Measurements from ENCODE around the gene CTIF. TPM values are rescaled to one million over a fixed set of nuclear protein-coding genes. Genes with fewer than 3 reads are reported as not detected.

CTIF gene
- polyA plus RNA-seq, 1 experiment, result 40.2 TPM

DNA sequence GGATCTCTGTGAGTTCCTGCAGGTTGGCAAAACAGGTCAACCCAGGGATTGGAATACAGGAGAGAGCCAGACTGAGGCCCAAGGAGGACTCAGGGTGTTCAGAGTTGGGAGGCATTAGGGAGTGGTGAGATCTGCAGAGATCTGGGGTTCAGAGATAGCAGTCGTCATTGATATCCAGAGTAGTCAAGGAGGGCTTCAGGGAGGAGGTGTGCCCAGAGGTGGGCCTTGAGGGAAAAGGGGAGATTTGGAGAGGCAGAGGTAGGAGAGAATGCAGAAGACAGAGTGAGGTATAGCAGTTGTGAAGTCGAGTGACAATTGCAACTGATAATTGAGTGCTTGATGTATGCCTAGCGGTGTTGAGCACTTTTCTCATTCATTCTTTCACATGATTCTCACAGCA lies 70.3 kb downstream of the CTIF start:
- POLR2A ChIA-PET, result no interaction called here
- Histone ChIP-seq H3K9me3 (ENCODE audit: control insufficient read depth, insufficient read depth, low read length) (no peaks in the 10 kb centered on the region; the same call in 1 of the 2 replicates), H3K27me3 (ENCODE audit: control insufficient read depth, insufficient read depth, low read length) (no peaks in the 10 kb centered on the region), H3K4me3 (ENCODE audit: low read depth, low read length) (no peak overlapping the region), H3K27ac (ENCODE audit: low read depth, low read length) (no peak overlapping the region)
- no peak for DNase-seq (ENCODE audit: low read depth, low spot score)
- TF ChIP-seq, protein P1, sequence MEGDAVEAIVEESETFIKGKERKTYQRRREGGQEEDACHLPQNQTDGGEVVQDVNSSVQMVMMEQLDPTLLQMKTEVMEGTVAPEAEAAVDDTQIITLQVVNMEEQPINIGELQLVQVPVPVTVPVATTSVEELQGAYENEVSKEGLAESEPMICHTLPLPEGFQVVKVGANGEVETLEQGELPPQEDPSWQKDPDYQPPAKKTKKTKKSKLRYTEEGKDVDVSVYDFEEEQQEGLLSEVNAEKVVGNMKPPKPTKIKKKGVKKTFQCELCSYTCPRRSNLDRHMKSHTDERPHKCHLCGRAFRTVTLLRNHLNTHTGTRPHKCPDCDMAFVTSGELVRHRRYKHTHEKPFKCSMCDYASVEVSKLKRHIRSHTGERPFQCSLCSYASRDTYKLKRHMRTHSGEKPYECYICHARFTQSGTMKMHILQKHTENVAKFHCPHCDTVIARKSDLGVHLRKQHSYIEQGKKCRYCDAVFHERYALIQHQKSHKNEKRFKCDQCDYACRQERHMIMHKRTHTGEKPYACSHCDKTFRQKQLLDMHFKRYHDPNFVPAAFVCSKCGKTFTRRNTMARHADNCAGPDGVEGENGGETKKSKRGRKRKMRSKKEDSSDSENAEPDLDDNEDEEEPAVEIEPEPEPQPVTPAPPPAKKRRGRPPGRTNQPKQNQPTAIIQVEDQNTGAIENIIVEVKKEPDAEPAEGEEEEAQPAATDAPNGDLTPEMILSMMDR (IDR thresholded peaks at IDR 0.05; ENCODE audit: low read depth, low read length), result no peak
- CTCF ChIA-PET, result no interaction called here

DNA sequence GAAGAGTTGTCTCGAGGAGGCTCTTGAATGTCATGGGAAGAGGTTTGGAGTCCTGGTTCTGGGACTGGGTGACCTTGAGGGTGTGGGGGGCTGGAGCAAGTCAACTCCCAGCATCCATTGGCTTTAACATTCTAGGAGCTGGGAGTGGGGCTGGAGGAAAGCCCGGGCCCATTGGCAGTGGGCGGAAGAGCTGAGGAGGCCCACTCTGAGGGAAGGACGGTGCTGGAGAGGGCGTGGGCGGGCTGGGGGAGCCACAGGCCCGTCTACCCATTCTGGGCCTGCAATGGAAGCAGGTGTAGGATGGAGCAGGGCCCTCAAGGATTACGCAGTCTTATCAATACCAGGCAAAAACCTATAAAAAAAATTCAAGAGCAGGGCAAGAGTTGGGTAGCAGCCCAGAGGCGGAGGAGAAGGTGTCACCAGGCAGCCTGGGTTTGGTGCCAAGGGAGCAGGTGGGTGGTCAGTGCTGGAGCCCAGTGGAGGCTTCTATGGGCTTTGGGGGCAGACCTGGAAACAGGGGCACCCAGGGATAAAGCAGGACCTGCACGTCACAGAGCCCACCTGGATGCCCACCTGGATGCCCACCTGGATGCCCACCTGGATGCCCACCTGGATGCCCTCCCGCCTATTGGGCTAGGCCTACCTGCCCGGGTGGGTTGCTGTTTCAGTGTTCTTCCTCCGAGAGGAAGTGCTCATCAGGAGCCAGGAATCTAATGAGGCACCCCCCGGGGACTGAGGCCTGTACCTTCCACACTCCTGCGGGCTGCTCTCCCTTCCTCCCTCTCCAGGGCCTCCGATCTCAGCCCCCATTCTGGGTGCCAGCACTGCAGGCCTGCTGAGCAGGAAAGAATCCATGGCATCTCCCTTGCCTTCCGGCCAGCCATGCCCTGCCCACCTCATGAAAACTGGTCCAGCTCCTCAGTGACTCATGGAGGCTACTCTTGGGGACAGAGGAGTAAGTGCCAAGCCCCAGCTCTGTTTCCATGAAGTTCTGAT lies 71.3 kb downstream of the CTIF start:
- H3K27ac ChIP-seq (ENCODE audit: low read depth, low read length), result no peak overlapping the region
- no peaks in the 10 kb centered on the region; the same call in 1 of the 2 replicates for H3K9me3 ChIP-seq (ENCODE audit: control insufficient read depth, insufficient read depth, low read length)
- TF ChIP-seq, protein P1 (IDR thresholded peaks at IDR 0.05; ENCODE audit: low read depth, low read length), result no peak
- no peak for DNase-seq (ENCODE audit: low read depth, low spot score)
- ChIA-PET CTCF (interaction anchor here (0.6 kb wide), 1 partner anchor 134 kb away, joined by 3 read pairs; no protein-coding TSS in a partner anchor), POLR2A (no interaction called here)
- no peaks in the 10 kb centered on the region for H3K27me3 ChIP-seq (ENCODE audit: control insufficient read depth, insufficient read depth, low read length)
- H3K4me3 ChIP-seq (ENCODE audit: low read depth, low read length), result no peak overlapping the region

DNA sequence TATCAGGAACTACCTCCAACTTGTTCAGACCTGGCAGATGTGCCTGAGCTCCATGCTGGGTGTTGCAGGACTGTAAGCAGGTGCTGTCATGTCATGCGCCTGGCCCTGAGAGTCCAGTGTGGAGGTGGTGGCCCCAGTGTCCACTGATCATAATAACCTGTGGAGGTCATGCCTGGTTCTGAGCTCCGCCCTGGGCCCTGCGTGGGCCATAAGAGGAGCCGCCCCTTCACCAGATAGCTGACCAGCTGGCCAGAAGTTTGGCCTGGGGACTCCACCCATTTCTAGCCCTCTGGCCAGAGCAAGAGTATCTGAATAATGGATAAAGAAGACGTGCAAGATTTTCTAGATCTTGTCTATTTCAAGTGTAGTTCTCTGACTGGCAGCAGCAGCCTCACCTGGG lies 72.4 kb downstream of the CTIF start:
- POLR2A ChIA-PET, result no interaction called here
- H3K4me3 ChIP-seq (ENCODE audit: low read depth, low read length), result no peak overlapping the region
- H3K27ac ChIP-seq (ENCODE audit: low read depth, low read length), result no peak overlapping the region
- DNase-seq (ENCODE audit: low read depth, low spot score), result no peak
- CTCF ChIA-PET, result no interaction called here
- H3K9me3 ChIP-seq (ENCODE audit: control insufficient read depth, insufficient read depth, low read length), result no peaks in the 10 kb centered on the region; the same call in 1 of the 2 replicates
- H3K27me3 ChIP-seq (ENCODE audit: control insufficient read depth, insufficient read depth, low read length), result no peaks in the 10 kb centered on the region
- TF ChIP-seq, protein P1 (IDR thresholded peaks at IDR 0.05; ENCODE audit: low read depth, low read length), result no peak

DNA sequence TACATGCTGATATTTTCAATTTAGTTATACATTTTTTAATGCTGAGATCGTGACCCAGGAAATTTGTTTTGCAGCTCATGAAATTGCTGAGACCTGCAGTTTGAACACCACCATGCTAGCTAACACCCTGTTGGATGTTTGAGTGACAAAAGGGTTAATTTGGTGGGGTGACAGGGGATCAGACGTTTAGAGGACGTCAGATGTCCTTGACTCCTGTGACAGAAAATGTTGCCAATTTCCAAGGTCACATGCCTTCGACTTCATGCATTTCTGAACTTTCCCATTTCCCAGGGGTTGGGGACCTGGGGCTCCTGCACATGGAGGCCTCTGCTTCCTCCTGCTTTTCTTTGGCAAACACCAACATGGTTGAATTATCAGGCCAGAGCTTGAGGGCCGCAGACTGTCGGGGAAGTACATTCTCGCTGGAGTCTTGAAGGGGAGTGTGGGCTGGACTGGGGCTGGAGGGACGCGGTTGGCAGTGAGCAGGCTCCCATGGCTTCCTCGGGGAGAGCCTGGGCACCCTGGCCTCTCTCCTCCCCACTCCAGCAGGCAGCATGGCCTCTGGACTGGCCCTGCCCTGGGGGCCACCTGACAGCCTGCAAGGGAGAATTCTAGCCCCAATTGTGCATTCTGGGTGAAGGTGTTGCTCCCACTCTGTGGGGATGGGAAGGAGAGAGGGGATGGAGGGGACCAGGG lies 73.1 kb downstream of the CTIF start:
- Histone ChIP-seq H3K9me3 (ENCODE audit: control insufficient read depth, insufficient read depth, low read length) (no peaks in the 10 kb centered on the region; the same call in 1 of the 2 replicates), H3K27me3 (ENCODE audit: control insufficient read depth, insufficient read depth, low read length) (no peaks in the 10 kb centered on the region), H3K27ac (ENCODE audit: low read depth, low read length) (no peak overlapping the region), H3K4me3 (ENCODE audit: low read depth, low read length) (no peak overlapping the region)
- TF ChIP-seq, protein P1 (IDR thresholded peaks at IDR 0.05; ENCODE audit: low read depth, low read length), result no peak
- ChIA-PET CTCF (no interaction called here), POLR2A (no interaction called here)
- no peak for DNase-seq (ENCODE audit: low read depth, low spot score)

DNA sequence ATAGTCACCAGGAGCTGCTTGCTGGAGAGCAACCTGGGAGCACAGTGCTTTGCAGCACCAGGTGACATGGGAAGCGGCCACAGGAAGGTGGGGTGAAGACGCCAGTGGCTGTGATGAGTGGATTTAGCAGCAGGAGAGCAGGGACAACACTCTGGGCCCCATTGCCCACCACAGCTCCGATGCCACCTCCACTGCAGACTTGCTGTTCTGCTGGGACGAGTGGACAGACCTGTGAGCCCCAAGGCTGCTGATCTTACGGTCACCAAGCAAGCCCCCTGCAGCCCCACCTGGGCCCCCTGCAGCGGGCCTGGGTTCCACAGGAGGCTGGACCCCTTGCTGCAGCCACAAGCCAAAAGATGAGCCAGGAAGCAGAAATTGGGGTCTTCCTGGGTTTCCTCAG lies 73.7 kb downstream of the CTIF start:
- no peak for DNase-seq (ENCODE audit: low read depth, low spot score)
- CTCF ChIA-PET, result no interaction called here
- TF ChIP-seq, protein P1 (IDR thresholded peaks at IDR 0.05; ENCODE audit: low read depth, low read length), result no peak
- H3K9me3 ChIP-seq (ENCODE audit: control insufficient read depth, insufficient read depth, low read length), result no peaks in the 10 kb centered on the region; the same call in 1 of the 2 replicates
- no peak overlapping the region for H3K4me3 ChIP-seq (ENCODE audit: low read depth, low read length)
- H3K27me3 ChIP-seq (ENCODE audit: control insufficient read depth, insufficient read depth, low read length), result no peaks in the 10 kb centered on the region
- no peak overlapping the region for H3K27ac ChIP-seq (ENCODE audit: low read depth, low read length)
- POLR2A ChIA-PET, result no interaction called here

Measured in AG04450 (cell line).